GM12878 (cell line): ENCODE results near the gene MAPK9. TPM values are rescaled to one million over a fixed set of nuclear protein-coding genes. Genes with fewer than 3 reads are reported as not detected.

ENCODE experiments used
- ATAC-seq: fragments of 200-7000 bp; cut with Tn5 transposase; 3 replicates; pipeline ENCODE4 v1.9.1; 2020; ENCODE audit warnings: mild to moderate bottlenecking, moderate library complexity
- BruUV-seq: library from RNA; stranded (reverse); fragments of 400-500 nt; replicated peaks from 2 replicates; lab custom pipeline; 2021; lab: Mats Ljungman, UMichigan
- CTCF ChIA-PET: fragments of 300-600 bp; sonication (Branson Sonifier 250); formaldehyde crosslinking; extraction: SDS; loops from one replicate; lab custom pipeline; 2021; ENCODE audit warnings: inconsistent platforms; lab: Yijun Ruan, JAX
- POLR2A ChIA-PET: fragments of 350-600 bp; formaldehyde crosslinking; extraction: SDS; loops from one replicate; lab custom pipeline; 2021; ENCODE audit warnings: inconsistent platforms; lab: Charles Lee
- RAD21 ChIA-PET: fragments of 300-600 bp; sonication (Branson Sonifier 250); formaldehyde crosslinking; loops from one replicate; lab custom pipeline; 2023; ENCODE audit warnings: antibody characterized with exemption; ENCODE audit not compliant: unreplicated experiment; lab: Charles Lee
- SMC1A ChIA-PET: fragments of 300-600 bp; sonication (Branson Sonifier 250); formaldehyde crosslinking; loops from one replicate; lab custom pipeline; 2023; ENCODE audit not compliant: unreplicated experiment, uncharacterized antibody; lab: Charles Lee
- DNase-seq: peaks from one replicate; pipeline ENCODE4 v3.0.0-alpha.2; 2011; ENCODE audit warnings: low read depth, low spot score
- FAIRE-seq: peaks from 3 replicates; lab custom pipeline; 2011; peaks lifted over from hg19 to GRCh38; lab: Jason Lieb, UNC
- H2AFZ ChIP-seq: 2 replicates; pipeline ENCODE4 v1.6.0; 2011; ENCODE audit warnings: low read depth, low read length, control low read depth; ENCODE audit not compliant: control insufficient read depth
- H3K27ac ChIP-seq: 2 replicates; pipeline ENCODE4 v1.5.1; 2011; ENCODE audit warnings: control low read depth; ENCODE audit not compliant: control insufficient read depth, insufficient read depth
- H3K27me3 ChIP-seq, 2 experiments: replicated peaks in 1 of 2; 2 replicates each; pipeline versions ENCODE4 v1.6.0 to v1.6.1; 2011; ENCODE audit warnings: low read length in 1 of 2; ENCODE audit not compliant: control insufficient read depth in 2 of 2, insufficient read depth in 2 of 2
- H3K36me3 ChIP-seq, 2 experiments: 2 replicates each; pipeline ENCODE4 v1.5.1; 2011; ENCODE audit warnings: low read length in 1 of 2; ENCODE audit not compliant: control insufficient read depth in 2 of 2, insufficient read depth in 2 of 2
- H3K4me1 ChIP-seq: 2 replicates; pipeline ENCODE4 v1.6.1; 2011; ENCODE audit warnings: mild to moderate bottlenecking, low read length, moderate library complexity, mixed read lengths; ENCODE audit not compliant: control insufficient read depth, insufficient read depth
- H3K4me2 ChIP-seq: 2 replicates; pipeline ENCODE4 v1.6.0; 2011; ENCODE audit warnings: control low read depth; ENCODE audit not compliant: control insufficient read depth, insufficient read depth
- H3K4me3 ChIP-seq: fragments of 200-600 bp; sonication (generic); 2 replicates; pipeline ENCODE4 v1.5.1; 2016
- H3K79me2 ChIP-seq: 2 replicates; pipeline ENCODE4 v1.6.0; 2011; ENCODE audit warnings: low read length; ENCODE audit not compliant: control insufficient read depth, insufficient read depth
- H3K9ac ChIP-seq: 2 replicates; pipeline ENCODE4 v1.8.0; 2011; ENCODE audit warnings: low read length, control low read depth, mixed read lengths; ENCODE audit not compliant: control insufficient read depth, insufficient read depth
- H3K9me3 ChIP-seq: replicated peaks from 3 replicates; pipeline ENCODE4 v1.5.1; 2011; ENCODE audit warnings: mild to moderate bottlenecking, low read length; ENCODE audit not compliant: control insufficient read depth, insufficient read depth
- H4K20me1 ChIP-seq: 2 replicates; pipeline ENCODE4 v1.6.0; 2011; ENCODE audit not compliant: control insufficient read depth, insufficient read depth
- CBX5 ChIP-seq: sonication (generic); IDR thresholded peaks from 2 replicates; pipeline ENCODE4 v1.6.1; 2016; ENCODE audit warnings: low read depth, moderate library complexity, mild to moderate bottlenecking, inconsistent platforms
- CREB1 ChIP-seq: IDR thresholded peaks from 2 replicates; pipeline ENCODE4 v1.6.1; 2012; ENCODE audit warnings: low read depth, mild to moderate bottlenecking, inconsistent platforms
- EZH2 ChIP-seq: IDR thresholded peaks from 2 replicates; pipeline ENCODE4 v1.6.1; 2012; ENCODE audit warnings: low read depth, mild to moderate bottlenecking, control low read depth, inconsistent platforms, low read length, borderline replicate concordance; ENCODE audit not compliant: control insufficient read depth
- HCFC1 ChIP-seq: fragments of 150-350 bp; IDR thresholded peaks from 2 replicates; pipeline ENCODE4 v1.6.1; 2014; ENCODE audit warnings: low read length
- JUNB ChIP-seq: IDR thresholded peaks from 2 replicates; pipeline ENCODE4 v1.6.1; 2016; ENCODE audit warnings: antibody characterized with exemption, mild to moderate bottlenecking
- MXI1 ChIP-seq: fragments of 150-350 bp; IDR thresholded peaks from 2 replicates; pipeline ENCODE4 v1.6.1; 2011; ENCODE audit warnings: low read depth, mild to moderate bottlenecking, inconsistent platforms, low read length, improper control_type of control experiment
- POLR2AphosphoS2 ChIP-seq: IDR thresholded peaks from 2 replicates; pipeline ENCODE4 v1.6.1; 2011; ENCODE audit warnings: low read depth, mild to moderate bottlenecking, low read length, improper control_type of control experiment, moderate library complexity
- POU2F2 ChIP-seq: IDR thresholded peaks from 3 replicates; pipeline ENCODE4 v1.6.1; 2011; ENCODE audit warnings: low read depth, mild to moderate bottlenecking, low read length, borderline replicate concordance
- RBBP5 ChIP-seq: fragments of 200-600 bp; sonication (generic); conservative IDR thresholded peaks from 2 replicates; pipeline ENCODE4 v1.6.1; 2016
- SPI1 ChIP-seq: IDR thresholded peaks from 2 replicates; pipeline ENCODE4 v1.6.1; 2011; ENCODE audit warnings: low read depth, mild to moderate bottlenecking, low read length, moderate library complexity, borderline replicate concordance; ENCODE audit not compliant: insufficient read depth
- WGBS: methylation state at CpG from one replicate; pipeline ENCODE4 v1.1.6; 2016; ENCODE audit warnings: low lambda C conversion rate; ENCODE audit not compliant: insufficient replicate concordance, insufficient coverage; ENCODE audit errors: missing lambda C conversion rate; 5-methylcytosine and 5-hydroxymethylcytosine counted together
- in situ Hi-C: fragments of 300-500 bp; cut with MboI; formaldehyde crosslinking; loops from 9 replicates; pipeline ENCODE4 v1.14.3; 2018; ENCODE audit warnings: mixed read lengths
- intact Hi-C: fragments of 100-400 bp; cut with micrococcal nuclease; formaldehyde crosslinking; loops from one replicate; pipeline ENCODE4 v1.14.2; 2022; ENCODE audit not compliant: unreplicated experiment
- polyA plus RNA-seq, 11 experiments: library from polyadenylated mRNA; depleted of rRNA in 4 of 11; unstranded in 6 of 11; stranded (reverse) in 5 of 11; fragments of >200 nt; fragmentation: Nextera tagmentation in 4 of 11; fragmentation: Illumina TruSeq in 1 of 11; extraction: Ambion mirVana in 4 of 11; extraction: Trizol in 1 of 11; gene quantifications; 1 replicate in 1 of 11; 2 replicates in 10 of 11; pipeline versions ENCODE4 v1.2.1 to v1.2.3, GENCODE V29; 2011 to 2016; ENCODE audit warnings: inconsistent platforms in 2 of 11, missing spikeins in 2 of 11, low read depth in 1 of 11
- total RNA-seq, 4 experiments: library from RNA; depleted of rRNA in 3 of 4; stranded (reverse); fragments of >200 nt in 3 of 4; fragmentation: Illumina TruSeq in 1 of 4; extraction: Trizol in 1 of 4; gene quantifications; 2 replicates each; pipeline versions ENCODE4 v1.2.1 to v1.2.3, GENCODE V29; 2013 to 2021

MAPK9 gene
- total and polyA plus RNA-seq, 10 of the 15 experiments (the other 5 are each of a cell fraction or from before 2014, with no cell fraction given), result 2.1 to 52.9 (median 21.7) TPM

- no peaks in the 10 kb centered on the region for H3K79me2 ChIP-seq
- ChIA-PET POLR2A (no interaction called here), RAD21 (interaction anchor here (1.9 kb wide), 1 partner anchor 12 kb away, joined by 4 read pairs; no protein-coding TSS in a partner anchor), SMC1A (no interaction called here), CTCF (interaction anchor here (1.0 to 8.8 kb wide), 3 partner anchors 9 to 14 kb away, joined by 3 to 40 read pairs (median 4); no protein-coding TSS in a partner anchor)
- H3K36me3 ChIP-seq, result no peaks in the 10 kb centered on the region
- H3K4me3 ChIP-seq, result no peak overlapping the region
- no peak overlapping the region for H2AFZ ChIP-seq
- no peak overlapping the region for H3K9ac ChIP-seq
- no peaks in the 10 kb centered on the region for H3K9me3 ChIP-seq
- ATAC-seq (no peak), DNase-seq (no peak), FAIRE-seq (no peak)
- no peaks in the 10 kb centered on the region for H3K4me1 ChIP-seq
- intact Hi-C loops (no loop called here), in situ Hi-C loops (no loop called here)
- H4K20me1 ChIP-seq, result no peaks in the 10 kb centered on the region
- no peak overlapping the region for H3K27ac ChIP-seq
- 53% methylated on average over 12 of the region's 12 CpGs for WGBS
- no TSS peak for BruUV-seq
- no peak overlapping the region for H3K4me2 ChIP-seq
- H3K27me3 ChIP-seq, result peaks cover 0 to 3% of the 10 kb centered on the region in 2 experiments; a peak in 2 of 4 replicates
- TF ChIP-seq POLR2AphosphoS2 (no peak), CREB1 (no peak), MXI1 (no peak), JUNB (no peak), RBBP5 (no peak), EZH2 (no peak), HCFC1 (no peak), POU2F2 (no peak), SPI1 (no peak), CBX5 (no peak)
Measured at GRCh38 chr5:180305481-180305880, 13.6 kb upstream of the MAPK9 start.
